Lower leg skin (tissue), 3 donors: ENCODE results near the gene RAB38.

ENCODE experiments used
- CTCF ChIP-seq, 3 donors: fragments of 450-650 bp; IDR thresholded peaks; one replicate each; pipeline ENCODE4 v1.5.1; 2016; ENCODE audit warnings: antibody characterized with exemption in 3 of 3, mild to moderate bottlenecking in 3 of 3, moderate library complexity in 2 of 3
- POLR2A ChIP-seq, 2 donors: fragments of 450-650 bp; IDR thresholded peaks; one replicate each; pipeline ENCODE4 v1.6.1; 2016 to 2017; ENCODE audit warnings: antibody characterized with exemption in 2 of 2, mild to moderate bottlenecking in 1 of 2, moderate library complexity in 1 of 2

GRCh38 chr11:88104408-88104807 lies 70.8 kb downstream of the RAB38 start:
- no peak for TF ChIP-seq CTCF (IDR thresholded peaks at IDR 0.05)
- TF ChIP-seq POLR2A (IDR thresholded peaks at IDR 0.05): no peak
